CD4-positive, alpha-beta T cell treated with Interleukin-2 at 100 ng/mL for 4 hours (primary cell): ENCODE data around the gene PPIA.
A peak's percentile ranks its signal among the peaks of the same experiment; 100 is the strongest.

Experiments used
- DNase-seq: peaks from one replicate; pipeline ENCODE4 v3.0.0-alpha.2; 2020; ENCODE audit warnings: low spot score

The PPIA gene

GRCh38 chr7:44796504-44797328 lies at the start of gene PPIA:
Gene PPIA, plus strand, starts transcription at chr7:44796681. Its CDS starts 44 bp downstream, at chr7:44796725.
- DNase-seq = peak; percentile 99

DNA sequence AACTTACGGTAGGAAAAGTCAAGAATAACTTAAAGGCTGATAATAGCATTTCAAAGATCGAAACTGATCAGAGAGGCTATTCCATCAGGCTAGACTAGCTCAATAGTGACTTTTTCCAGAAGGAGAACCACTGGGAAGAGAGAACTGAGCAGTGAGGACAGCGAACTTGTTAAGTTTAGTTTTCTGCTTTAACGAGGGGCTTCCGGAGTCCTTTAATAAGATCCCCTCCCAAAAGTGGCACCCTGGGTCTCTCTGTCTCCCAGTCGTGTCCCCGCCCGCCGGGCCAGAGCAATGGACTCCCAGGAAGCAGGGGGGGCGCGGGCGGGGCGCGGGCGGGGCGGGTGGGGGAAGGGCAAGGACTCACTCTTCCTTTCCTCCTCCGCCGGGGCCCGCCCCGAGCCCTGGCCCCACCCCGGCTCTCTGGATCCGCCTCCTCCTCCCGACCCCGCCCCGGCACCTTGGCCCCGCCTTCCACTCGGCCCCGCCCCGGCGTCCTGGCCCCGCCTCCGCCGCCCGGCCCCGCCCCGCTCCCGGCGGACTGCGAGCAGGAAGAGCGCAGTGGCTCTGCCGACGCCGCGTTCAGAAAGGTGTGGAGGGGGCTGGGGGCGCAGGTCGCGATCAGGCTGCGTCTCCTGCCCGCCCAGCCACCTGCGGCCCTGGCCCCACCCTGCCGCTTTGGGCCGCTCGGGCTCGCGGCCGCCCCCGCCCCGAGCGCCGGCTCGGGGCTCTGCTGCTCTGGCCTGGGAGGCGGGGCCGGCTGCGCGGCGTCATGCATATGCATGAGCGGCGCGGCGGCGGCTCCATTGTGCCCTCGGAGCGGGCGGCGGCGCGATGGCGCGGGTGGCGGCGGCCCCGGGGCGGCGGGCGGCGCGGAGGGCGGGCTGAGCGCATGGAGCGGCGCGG lies 48.2 kb upstream of the PPIA start, which contains the start of gene ZMIZ2:
ZMIZ2 (plus strand) TSS at position 803 of the 903 bp plus-strand sequence. CDS start 7,403 bp downstream, outside the sequence.
- peak; percentile 91 for DNase-seq

DNA sequence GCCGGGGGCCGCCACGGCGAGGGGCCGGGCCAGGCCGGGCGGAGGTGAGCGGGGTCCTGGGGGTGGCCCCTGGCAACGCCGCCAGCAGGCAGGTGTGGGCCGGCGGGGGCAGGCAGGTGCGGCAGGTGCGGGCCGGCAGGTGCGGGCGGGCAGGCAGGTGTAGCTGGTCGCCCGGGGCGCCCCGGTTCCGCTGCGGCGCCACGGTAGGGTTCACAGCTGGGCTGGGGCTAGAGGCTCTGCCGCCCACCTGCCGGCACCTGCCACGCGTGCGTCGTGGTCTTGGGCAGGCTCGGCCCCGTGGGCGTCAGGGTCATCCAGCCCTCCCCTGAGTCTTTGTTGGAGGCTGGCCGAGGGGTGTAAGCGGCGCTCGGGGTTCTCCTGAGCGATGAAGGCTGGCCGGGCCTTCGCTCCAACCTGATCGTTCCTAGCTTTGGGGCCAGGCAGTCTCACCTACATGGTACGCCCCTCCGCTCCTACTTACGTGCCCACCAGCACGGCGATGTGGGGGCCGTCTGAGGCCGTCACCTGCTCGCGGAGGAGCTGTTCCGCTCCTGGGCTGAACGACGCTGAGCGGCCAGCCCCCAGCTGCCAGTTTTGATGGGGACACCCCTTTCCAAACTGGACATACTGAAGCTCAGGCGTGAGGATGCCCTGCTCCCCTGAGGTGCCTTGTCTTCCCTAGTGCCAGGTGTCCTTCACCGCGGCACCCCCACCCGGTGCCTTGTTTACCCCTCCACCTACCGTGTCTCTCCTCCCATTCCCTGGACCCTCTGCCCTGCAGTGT lies 47.3 kb upstream of the PPIA start:
- DNase-seq = no peak

DNA sequence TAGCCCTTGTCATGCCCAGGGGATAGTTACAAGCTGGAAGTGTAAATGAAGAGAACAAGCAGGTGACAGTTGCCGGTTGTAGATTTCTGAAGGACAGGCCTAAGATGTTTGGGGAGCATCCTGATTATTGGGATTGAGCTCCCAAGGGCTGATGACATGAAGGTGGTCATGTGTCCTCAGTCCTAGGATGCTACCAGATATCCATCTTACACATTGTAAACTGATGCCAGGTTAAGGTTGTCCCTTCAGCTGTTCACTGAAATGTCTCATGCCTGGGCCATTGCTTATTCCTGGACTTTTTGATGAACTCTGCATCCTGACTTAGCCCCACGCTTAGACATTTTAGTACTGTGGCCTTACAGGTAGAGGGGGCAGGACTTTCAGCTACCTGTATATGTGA lies 46.5 kb upstream of the PPIA start:
- no peak for DNase-seq

DNA sequence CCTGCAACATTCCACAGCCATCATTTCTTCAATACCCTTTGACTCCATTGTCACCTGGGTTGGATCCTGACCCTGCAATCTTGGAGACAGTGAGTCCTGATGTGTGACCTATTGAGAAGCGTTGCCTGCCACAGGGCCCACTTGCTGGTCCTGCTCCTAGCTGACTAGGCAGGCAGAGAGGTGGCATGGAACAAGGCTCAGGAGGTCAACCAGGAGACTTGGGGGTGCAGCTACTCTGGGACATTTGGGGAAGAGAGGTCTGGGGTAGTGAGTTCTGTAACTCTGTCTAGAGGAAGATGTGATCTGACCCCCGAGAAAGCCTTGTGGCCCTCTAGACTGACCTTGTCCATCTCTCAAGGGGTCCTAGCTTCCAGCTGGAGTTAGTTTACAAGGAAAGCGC lies 46.1 kb upstream of the PPIA start:
- DNase-seq = no peak

GRCh38 chr7:44750921-44751571 lies 45.4 kb upstream of the PPIA start:
- DNase-seq = peak; percentile 73

- DNase-seq = no peak
Observed at GRCh38 chr7:44752822-44753221, 43.7 kb upstream of the PPIA start.

GRCh38 chr7:44754802-44755697 lies 41.4 kb upstream of the PPIA start:
- no peak for DNase-seq

- DNase-seq = no peak
Observed at GRCh38 chr7:44755698-44756627, 40.5 kb upstream of the PPIA start.

- no peak for DNase-seq
Observed at GRCh38 chr7:44756904-44757303, 39.6 kb upstream of the PPIA start.

DNA sequence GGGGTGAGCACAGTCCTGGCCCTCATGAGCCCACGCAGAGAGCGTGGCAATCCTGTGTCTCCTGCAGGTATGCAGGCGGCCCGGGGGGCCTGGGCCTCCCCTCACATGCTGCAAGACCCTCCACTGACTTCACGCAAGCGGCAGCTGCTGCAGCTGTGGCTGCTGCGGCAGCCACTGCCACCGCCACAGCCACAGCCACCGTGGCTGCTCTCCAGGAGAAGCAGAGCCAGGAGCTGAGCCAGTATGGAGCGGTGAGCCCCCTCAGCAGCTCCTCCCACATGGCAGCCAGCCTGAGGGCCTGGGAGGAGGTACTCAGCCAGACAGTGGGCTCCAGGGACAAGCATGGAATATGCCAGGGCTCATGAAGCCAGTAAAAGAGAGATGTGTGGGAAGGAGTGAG lies 39.2 kb upstream of the PPIA start:
- no peak for DNase-seq

DNA sequence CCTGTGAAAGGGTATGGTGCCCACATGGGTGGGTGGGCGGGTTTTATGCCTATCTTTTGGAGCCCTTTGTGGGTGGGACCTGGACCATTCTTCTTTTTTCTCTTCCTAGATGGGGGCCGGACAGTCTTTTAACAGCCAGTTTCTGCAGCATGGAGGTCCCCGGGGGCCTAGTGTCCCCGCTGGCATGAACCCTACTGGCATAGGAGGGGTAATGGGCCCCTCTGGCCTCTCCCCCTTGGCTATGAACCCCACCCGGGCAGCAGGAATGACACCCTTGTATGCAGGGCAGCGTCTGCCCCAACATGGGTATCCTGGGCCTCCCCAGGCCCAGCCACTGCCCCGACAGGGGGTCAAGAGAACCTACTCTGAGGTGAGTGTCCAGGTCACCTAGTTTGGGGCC lies 38.7 kb upstream of the PPIA start:
- DNase-seq = no peak

GRCh38 chr7:44759246-44759645 lies 37.2 kb upstream of the PPIA start:
- no peak for DNase-seq

GRCh38 chr7:44760034-44760580 lies 36.4 kb upstream of the PPIA start:
- no peak for DNase-seq

GRCh38 chr7:44761207-44762161 lies 35.0 kb upstream of the PPIA start:
- DNase-seq = no peak

DNA sequence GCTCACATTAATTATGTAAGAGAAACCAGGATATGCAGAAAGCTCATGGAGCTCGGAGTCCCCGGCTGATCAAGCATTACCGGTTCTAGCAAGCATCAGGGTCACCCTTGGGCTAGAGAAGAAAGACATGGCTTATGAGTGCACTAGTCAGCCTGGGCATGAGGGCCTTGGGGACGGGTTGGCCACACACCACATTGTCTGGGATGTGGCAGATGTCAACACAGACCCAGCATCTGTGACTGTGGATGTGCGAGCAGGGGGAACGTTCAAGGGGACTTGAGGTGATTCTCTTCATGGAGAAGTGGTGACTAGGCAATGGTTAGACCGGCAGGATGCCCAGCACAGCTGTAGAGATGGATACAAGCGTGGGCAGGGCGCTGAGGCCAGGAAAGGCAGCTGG lies 34.2 kb upstream of the PPIA start:
- no peak for DNase-seq

GRCh38 chr7:44762726-44763522 lies 33.6 kb upstream of the PPIA start:
- no peak for DNase-seq
